ENCODE data around the gene STAT5A. TPM values are rescaled to one million over a fixed set of nuclear protein-coding genes. Genes with fewer than 3 reads are reported as not detected.
A peak's percentile ranks its signal among the peaks of the same experiment; 100 is the strongest.

Gene STAT5A
- total RNA-seq, 1 donor from 2014 or later, result 346 TPM

DNA sequence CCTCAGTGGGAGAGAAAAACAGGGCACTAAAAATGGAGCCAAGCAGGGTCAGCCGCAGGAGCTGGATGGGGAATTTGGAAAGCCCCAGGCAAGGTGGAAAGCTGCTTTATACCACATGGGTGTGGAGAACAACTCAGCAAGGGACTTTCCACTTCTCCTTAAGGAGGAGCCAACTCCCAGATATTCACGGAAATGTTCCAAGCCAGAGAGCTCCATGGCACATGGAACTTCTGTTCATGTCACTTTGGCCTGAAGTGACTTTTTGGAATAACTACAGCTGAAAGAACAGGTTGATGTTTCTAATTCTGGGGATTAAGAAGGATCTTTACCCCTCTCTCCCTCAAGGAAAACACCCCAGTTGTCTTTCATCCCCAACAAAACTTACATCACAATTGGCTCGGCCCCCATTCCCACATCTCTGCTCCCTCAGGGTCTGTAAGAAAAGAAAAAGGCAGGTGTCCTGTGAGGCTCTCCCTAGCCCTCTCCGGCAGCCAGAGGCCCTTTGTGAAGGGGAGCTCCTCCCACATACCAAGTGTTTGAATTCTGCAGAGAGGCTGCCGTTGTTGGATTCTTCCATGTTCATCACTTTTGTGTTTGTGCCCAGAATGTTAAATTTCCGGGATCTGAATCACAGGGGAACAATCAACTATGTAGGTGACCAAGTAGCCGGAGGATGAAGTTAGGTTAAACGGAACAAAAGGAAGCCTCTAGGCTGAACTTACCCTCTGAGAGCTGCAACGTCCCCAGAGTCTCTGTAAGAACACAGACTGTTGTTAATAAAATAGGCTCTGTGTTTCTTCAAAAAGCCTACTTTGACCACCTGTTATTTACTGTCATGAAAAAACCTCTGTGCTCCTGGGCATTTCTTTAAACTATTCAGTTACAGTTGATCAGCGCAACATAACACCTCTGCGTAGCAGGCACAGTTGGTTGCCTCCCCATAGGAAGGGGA, 41.0 kb downstream of the STAT5A start:
- H3K36me3 Mint-ChIP-seq (ENCODE audit: low read depth), result peaks cover 69% of the 10 kb centered on the region
- H3K4me3 Mint-ChIP-seq, result no peak overlapping the region
- H3K27ac Mint-ChIP-seq, result no peak overlapping the region
- no peaks in the 10 kb centered on the region for H3K27me3 Mint-ChIP-seq
- no peak for DNase-seq
- peaks cover 16% of the 10 kb centered on the region for H3K4me1 Mint-ChIP-seq
- intact Hi-C loops (cut with micrococcal nuclease), result no loop called here
- H3K9me3 Mint-ChIP-seq, result no peaks in the 10 kb centered on the region

DNA sequence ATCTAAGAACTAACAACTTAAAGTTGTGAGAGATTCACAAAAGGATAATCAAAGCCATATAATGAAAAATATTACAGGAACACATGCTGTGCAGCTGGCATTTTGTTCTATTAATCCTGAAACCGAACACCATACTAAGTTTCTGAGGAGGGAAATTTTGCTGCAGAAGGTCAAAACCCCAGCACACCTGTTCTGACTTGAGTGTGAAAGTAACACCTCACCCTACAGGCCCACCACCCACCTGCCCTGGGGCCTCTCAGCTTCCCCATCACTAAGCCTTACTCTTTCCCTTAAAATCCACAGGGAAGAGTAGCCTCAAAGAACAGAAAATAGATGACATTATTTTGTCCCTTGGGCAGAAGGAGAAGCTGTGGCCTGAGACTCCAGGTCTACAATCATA, 44.8 kb downstream of the STAT5A start:
- no peaks in the 10 kb centered on the region for H3K27me3 Mint-ChIP-seq
- no peak for DNase-seq
- intact Hi-C loops (cut with micrococcal nuclease), result no loop called here
- no peaks in the 10 kb centered on the region for H3K9me3 Mint-ChIP-seq
- H3K4me1 Mint-ChIP-seq, result peaks cover 36% of the 10 kb centered on the region
- H3K36me3 Mint-ChIP-seq (ENCODE audit: low read depth), result peaks cover 72% of the 10 kb centered on the region
- H3K4me3 Mint-ChIP-seq, result peak overlapping the region; percentile 19
- H3K27ac Mint-ChIP-seq, result peak overlapping the region; percentile 72

DNA sequence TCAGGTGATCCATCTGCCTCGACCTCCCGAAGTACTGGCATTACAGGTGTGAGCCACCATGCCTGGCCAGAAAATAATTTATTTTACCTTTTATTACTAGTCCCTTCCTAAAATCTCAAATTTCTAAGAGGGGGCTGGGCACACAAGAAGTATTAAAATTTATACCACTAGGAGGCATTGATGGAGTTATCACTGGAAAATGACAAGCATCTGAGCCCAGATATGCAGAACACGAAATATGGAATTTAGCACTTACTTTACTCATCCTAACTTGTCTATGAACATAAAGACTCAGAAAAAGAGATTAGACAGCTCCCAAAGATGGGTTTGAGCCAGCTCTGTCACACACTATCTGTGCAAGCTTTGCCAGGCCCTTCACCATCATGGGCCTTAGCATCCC, 46.4 kb downstream of the STAT5A start:
- Mint-ChIP-seq H3K36me3 (ENCODE audit: low read depth) (peaks cover 71% of the 10 kb centered on the region), H3K27ac (peak overlapping the region; percentile 80), H3K4me1 (peaks cover 48% of the 10 kb centered on the region), H3K9me3 (no peaks in the 10 kb centered on the region), H3K4me3 (no peak overlapping the region), H3K27me3 (no peaks in the 10 kb centered on the region)
- intact Hi-C loops (cut with micrococcal nuclease), result no loop called here
- DNase-seq, result no peak

DNA sequence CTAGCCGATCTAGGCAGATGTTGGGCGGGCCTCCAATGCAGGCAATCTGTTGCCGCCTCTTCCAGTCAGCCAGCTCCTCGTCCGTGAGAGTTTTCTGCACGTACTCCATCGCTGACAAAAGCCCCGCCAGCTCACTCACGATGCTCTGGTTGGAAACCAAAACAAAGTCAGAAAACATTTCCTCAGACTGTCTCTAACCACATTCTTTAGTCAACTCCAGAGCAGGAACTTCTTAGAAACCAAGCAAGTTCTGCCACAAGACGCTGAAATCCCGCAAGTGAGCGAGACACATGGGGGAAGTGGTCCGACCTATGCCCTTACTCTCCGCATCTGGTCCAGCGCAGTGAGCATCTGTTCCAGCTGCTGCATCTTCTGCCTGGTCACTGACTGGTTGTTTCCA, 49.1 kb downstream of the STAT5A start:
- H3K4me1 Mint-ChIP-seq, result peaks cover 65% of the 10 kb centered on the region
- DNase-seq, result peak; percentile 95
- no peaks in the 10 kb centered on the region for H3K9me3 Mint-ChIP-seq

DNA sequence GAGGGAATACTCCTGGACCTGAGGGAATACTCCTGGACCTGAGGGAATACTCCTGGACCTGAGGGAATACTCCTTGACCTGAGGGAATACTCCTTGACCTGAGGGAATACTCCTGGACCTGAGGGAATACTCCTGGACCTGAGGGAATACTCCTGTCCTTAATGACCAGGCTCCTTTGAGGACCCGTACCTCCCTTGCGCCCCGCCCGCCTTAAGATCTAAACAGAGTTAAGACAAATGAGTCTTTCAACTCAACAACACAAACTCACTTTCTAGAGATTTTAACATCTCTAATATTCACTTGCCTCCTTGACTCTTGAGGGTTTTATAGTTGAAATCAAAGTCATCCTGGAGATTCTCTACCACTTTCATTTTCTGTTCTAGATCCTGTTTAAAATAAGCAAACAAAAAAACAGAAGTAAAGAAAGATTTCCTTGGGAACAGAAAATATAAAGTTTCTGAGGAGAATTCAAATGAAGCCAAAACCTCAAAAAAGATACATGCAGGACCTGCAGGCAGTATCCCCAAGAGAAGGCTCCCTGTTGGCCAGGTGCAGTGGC, 50.2 kb downstream of the STAT5A start:
- H3K36me3 Mint-ChIP-seq (ENCODE audit: low read depth), result peaks cover 72% of the 10 kb centered on the region
- H3K27ac Mint-ChIP-seq, result peak overlapping the region; percentile 94
- intact Hi-C loops (cut with micrococcal nuclease), result no loop called here
- peak; percentile 76 for DNase-seq
- H3K4me3 Mint-ChIP-seq, result peak overlapping the region; percentile 76
- H3K4me1 Mint-ChIP-seq, result peaks cover 65% of the 10 kb centered on the region
- no peaks in the 10 kb centered on the region for H3K27me3 Mint-ChIP-seq
- no peaks in the 10 kb centered on the region for H3K9me3 Mint-ChIP-seq

More for the DNA sequence above, 49.1 kb downstream of the STAT5A start:
- intact Hi-C loops (cut with micrococcal nuclease), result loop anchor here (1.0 to 2.0 kb wide), 4 partner anchors 15 to 68 kb away; partner anchors contain the start of gene STAT3
- no peaks in the 10 kb centered on the region for H3K27me3 Mint-ChIP-seq
- peak overlapping the region; percentile 67 for H3K4me3 Mint-ChIP-seq
- H3K27ac Mint-ChIP-seq, result peak overlapping the region; percentile 93
- H3K36me3 Mint-ChIP-seq (ENCODE audit: low read depth), result peaks cover 71% of the 10 kb centered on the region

DNA sequence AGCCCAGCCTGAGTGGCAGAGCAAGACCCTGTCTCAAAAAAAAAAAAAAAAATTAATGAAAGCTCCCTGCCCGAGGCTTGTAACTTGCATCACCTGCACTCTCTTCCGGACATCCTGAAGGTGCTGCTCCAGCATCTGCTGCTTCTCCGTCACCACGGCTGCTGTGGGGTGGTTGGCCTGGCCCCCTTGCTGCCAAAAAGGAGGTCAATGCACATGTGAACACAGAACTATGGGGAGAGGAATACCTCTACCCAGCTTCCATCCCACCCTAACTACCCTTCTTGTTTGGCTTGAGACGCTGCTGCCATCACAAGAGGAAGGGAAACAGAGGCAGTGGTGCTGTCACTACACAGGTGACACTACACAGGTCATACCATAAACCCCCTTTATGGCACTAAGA, 50.9 kb downstream of the STAT5A start:
- peak; percentile 63 for DNase-seq
- intact Hi-C loops (cut with micrococcal nuclease), result no loop called here
- no peaks in the 10 kb centered on the region for H3K9me3 Mint-ChIP-seq
- peak overlapping the region; percentile 99 for H3K27ac Mint-ChIP-seq
- H3K4me1 Mint-ChIP-seq, result peaks cover 65% of the 10 kb centered on the region
- no peaks in the 10 kb centered on the region for H3K27me3 Mint-ChIP-seq
- peak overlapping the region; percentile 51 for H3K4me3 Mint-ChIP-seq
- H3K36me3 Mint-ChIP-seq (ENCODE audit: low read depth), result peaks cover 75% of the 10 kb centered on the region

DNA sequence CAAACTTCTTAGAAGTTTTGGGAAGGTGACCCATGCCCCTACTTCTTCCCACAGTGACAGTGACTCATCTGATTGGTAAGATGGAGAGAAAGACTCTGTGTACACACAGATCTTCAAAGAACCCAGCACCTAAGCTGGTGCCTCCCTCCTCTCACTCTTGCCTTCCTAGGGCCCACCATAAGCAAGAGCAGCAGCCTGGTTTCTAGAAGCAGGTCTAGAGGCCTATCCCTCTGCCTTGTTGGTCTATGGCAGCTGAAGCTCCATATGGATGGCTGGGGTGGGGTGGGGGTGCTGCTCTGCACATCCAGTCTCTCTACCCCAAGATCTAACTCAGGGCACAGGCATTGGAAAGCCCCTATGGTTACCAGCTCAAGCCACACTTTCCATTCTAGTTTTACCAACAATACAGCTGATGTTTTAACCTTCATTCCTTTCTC, 52.4 kb downstream of the STAT5A start:
- Mint-ChIP-seq H3K27me3 (no peaks in the 10 kb centered on the region), H3K36me3 (ENCODE audit: low read depth) (peaks cover 74% of the 10 kb centered on the region), H3K4me3 (peak overlapping the region; percentile 75), H3K9me3 (no peaks in the 10 kb centered on the region), H3K27ac (peak overlapping the region; percentile 99), H3K4me1 (peaks cover 55% of the 10 kb centered on the region)
- intact Hi-C loops (cut with micrococcal nuclease), result loop anchor here (1.0 to 5.0 kb wide), 3 partner anchors 21 to 117 kb away; partner anchors contain the start of genes ATP6V0A1 and STAT3
- DNase-seq, result peak; percentile 85

DNA sequence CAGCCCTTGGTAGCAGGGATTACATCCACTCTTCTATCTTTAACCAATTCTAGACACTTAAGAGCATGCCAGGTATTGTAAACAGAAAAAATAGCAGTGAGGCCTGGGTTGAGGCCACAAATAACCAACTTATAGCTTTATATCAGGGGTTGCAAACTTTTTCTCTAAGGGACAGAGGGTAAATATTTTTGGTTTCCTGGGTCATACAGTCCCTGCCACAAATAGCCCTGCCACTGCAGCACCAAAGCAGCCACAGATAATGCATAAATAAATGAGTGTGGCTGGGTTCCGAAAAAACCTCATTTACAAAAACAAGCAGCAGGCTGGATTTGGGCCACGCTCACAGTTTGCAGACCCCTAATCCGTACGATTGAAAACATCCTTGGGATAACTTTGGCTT, 53.3 kb downstream of the STAT5A start:
- no peak for DNase-seq
- Mint-ChIP-seq H3K4me1 (peaks cover 54% of the 10 kb centered on the region), H3K9me3 (no peaks in the 10 kb centered on the region), H3K36me3 (ENCODE audit: low read depth) (peaks cover 78% of the 10 kb centered on the region), H3K4me3 (peak overlapping the region; percentile 75), H3K27me3 (no peaks in the 10 kb centered on the region), H3K27ac (peak overlapping the region; percentile 99)
- intact Hi-C loops (cut with micrococcal nuclease), result loop anchor here (1.0 to 5.0 kb wide), 3 partner anchors 20 to 116 kb away; partner anchors contain the start of genes ATP6V0A1 and STAT3

DNA sequence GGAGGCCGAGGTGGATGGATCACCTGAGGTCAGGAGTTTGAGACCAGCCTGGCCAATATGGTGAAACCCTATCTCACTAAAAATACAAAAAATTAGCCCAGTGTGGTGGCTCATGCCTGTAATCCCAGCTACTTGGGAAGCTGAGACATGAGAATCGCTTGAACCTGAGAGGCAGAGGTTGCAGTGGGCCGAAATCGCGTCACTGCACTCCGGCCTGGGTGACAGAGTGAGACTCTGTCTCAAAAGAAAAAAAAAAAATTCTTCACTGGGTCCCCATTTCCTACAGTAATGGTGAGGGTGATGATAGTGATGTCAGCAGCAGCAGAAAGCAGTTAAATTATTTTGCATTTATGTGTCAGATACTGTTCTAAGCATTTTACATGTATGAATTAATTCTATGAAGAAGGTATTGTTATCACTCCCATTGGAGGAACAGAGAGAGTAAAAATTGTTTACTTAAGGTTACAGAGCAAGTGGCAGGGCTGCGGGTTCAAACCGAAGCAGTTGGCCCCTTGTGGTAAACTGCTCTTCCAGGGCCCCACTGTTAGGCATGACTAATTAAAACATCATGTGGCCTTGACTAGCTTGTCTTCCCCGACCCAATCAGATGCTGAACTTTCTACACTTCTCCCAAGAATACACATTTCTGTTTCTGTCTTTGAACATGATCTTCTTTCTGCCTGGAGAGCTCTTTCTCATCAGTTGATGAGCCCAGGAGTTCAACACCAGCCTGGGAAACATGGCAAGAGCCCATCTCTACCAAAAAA, 54.1 kb downstream of the STAT5A start:
- Mint-ChIP-seq H3K36me3 (ENCODE audit: low read depth) (peaks cover 78% of the 10 kb centered on the region), H3K4me1 (peaks cover 51% of the 10 kb centered on the region), H3K9me3 (peaks cover 1% of the 10 kb centered on the region), H3K4me3 (peak overlapping the region; percentile 75), H3K27me3 (no peaks in the 10 kb centered on the region), H3K27ac (peak overlapping the region; percentile 99)
- peak; percentile 84 for DNase-seq
- intact Hi-C loops (cut with micrococcal nuclease), result loop anchor here (1.0 to 5.0 kb wide), 2 partner anchors 22 to 115 kb away; partner anchors contain the start of gene ATP6V0A1

DNA sequence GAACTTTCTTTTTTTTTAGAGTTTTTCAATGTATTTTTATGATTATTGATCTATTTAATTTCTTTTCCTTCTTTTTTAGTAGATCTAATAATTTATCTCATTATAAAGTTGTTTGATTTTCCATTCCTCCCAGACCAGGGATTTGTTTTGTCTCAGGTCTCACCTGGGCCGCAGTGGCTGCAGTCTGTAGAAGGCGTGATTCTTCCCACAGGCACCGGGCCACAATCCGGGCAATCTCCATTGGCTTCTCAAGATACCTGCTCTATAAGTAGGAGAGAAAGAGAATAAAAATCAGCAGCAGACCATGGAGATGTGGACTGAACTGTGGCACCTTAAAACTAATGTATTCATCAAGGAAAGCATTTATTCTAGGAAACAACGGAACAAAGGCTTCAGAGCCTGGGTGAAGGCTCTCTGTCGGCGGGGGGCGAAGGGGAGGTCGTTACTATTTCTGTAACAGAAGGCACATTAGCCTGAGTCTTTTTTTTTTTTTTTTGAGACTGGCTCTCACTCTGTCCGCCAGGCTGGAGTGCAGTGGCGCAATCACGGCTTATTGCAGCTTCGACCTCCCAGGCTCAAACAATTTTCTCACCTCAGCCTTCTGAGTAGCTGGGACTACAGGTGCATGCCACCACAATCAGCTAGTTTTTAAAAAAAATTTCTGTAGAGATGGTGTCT, 57.2 kb downstream of the STAT5A start:
- H3K36me3 Mint-ChIP-seq (ENCODE audit: low read depth), result peaks cover 74% of the 10 kb centered on the region
- intact Hi-C loops (cut with micrococcal nuclease), result no loop called here
- no peak overlapping the region for H3K4me3 Mint-ChIP-seq
- H3K9me3 Mint-ChIP-seq, result peaks cover 7% of the 10 kb centered on the region
- DNase-seq, result no peak
- no peaks in the 10 kb centered on the region for H3K27me3 Mint-ChIP-seq
- no peak overlapping the region for H3K27ac Mint-ChIP-seq
- peaks cover 52% of the 10 kb centered on the region for H3K4me1 Mint-ChIP-seq

DNA sequence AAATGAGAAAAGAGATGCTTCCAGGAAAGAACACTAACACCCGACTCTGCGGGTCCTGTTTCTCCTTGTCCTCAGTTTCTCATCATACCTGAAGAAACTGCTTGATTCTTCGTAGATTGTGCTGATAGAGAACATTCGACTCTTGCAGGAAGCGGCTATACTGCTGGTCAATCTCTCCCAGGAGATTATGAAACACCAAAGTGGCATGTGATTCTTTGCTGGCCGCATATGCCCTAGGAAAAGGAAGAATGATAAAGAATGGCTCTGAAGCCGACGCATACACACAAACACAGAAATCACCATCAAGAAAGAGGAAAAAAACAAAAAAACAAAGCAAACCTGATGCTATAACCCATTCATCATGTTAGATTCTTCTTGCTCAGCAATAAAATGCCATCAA, 58.2 kb downstream of the STAT5A start:
- peaks cover 65% of the 10 kb centered on the region for H3K36me3 Mint-ChIP-seq (ENCODE audit: low read depth)
- H3K27me3 Mint-ChIP-seq, result no peaks in the 10 kb centered on the region
- peak overlapping the region; percentile 73 for H3K27ac Mint-ChIP-seq
- intact Hi-C loops (cut with micrococcal nuclease), result no loop called here
- peaks cover 43% of the 10 kb centered on the region for H3K4me1 Mint-ChIP-seq
- no peak for DNase-seq
- no peak overlapping the region for H3K4me3 Mint-ChIP-seq
- peaks cover 7% of the 10 kb centered on the region for H3K9me3 Mint-ChIP-seq

DNA sequence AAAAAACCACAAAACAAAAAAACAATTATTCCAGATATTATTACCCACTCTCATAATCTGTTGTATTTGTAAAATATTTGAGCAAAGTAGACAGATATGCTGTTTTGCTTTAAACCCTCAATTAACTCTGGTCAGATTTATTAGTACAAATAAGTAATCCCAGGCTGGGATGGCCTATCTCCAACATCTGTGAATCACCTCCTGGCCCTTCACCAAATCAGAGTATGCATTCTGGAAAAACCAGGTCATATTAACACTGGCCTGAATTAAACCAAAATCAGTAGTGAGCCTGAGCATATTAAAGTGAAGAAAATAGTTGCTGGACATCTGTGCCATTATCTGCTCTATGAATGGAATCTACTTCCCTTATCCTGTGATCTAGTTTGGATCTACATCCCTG, 58.9 kb downstream of the STAT5A start:
- Mint-ChIP-seq H3K27me3 (no peaks in the 10 kb centered on the region), H3K9me3 (peaks cover 7% of the 10 kb centered on the region), H3K27ac (peak overlapping the region; percentile 76), H3K4me3 (no peak overlapping the region), H3K4me1 (peaks cover 38% of the 10 kb centered on the region), H3K36me3 (ENCODE audit: low read depth) (peaks cover 62% of the 10 kb centered on the region)
- DNase-seq, result no peak
- intact Hi-C loops (cut with micrococcal nuclease), result no loop called here

DNA sequence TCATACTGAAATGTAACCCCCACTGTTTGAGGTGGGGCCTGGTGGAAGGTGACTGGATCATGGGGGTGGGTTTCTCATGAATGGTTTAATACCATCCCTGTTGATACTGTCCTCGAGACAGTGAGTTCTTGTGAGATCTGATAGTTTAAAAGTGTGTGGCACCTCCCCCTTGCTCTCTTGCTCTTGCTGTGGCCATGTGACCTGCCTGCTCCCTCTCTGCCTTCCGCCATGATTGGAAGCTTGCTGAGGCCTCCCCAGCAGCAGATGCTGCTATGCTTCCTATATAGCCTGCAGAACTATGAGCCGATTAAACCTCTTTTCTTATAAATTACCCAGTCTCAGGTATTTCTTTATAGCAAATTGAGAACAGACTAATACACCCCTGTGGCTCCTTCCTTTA, 59.3 kb downstream of the STAT5A start:
- intact Hi-C loops (cut with micrococcal nuclease), result no loop called here
- peak overlapping the region; percentile 76 for H3K27ac Mint-ChIP-seq
- H3K4me3 Mint-ChIP-seq, result no peak overlapping the region
- H3K4me1 Mint-ChIP-seq, result peaks cover 38% of the 10 kb centered on the region
- no peak for DNase-seq
- H3K36me3 Mint-ChIP-seq (ENCODE audit: low read depth), result peaks cover 60% of the 10 kb centered on the region
- peaks cover 7% of the 10 kb centered on the region for H3K9me3 Mint-ChIP-seq
- no peaks in the 10 kb centered on the region for H3K27me3 Mint-ChIP-seq
